ENCODE data around the gene AMER2.

- no peak for TF ChIP-seq CTCF (conservative IDR thresholded peaks at IDR 0.05; ENCODE audit: low read depth in 2 of 2)
- TF ChIP-seq POLR2AphosphoS5 (IDR thresholded peaks at IDR 0.05; ENCODE audit: low read depth), result no peak
Observed at GRCh38 chr13:25210842-25211569, 38.9 kb upstream of the AMER2 start.

Measured in GM23338 (cell line).